ENCODE data around the gene DCTPP1. TPM values are rescaled to one million over a fixed set of nuclear protein-coding genes. Genes with fewer than 3 reads are reported as not detected.

DCTPP1 gene
- total RNA-seq, 1 experiment from 2014 or later, result 109 TPM

GRCh38 chr16:30438835-30439234, 9.0 kb upstream of the DCTPP1 start:
- BruUV-seq (replicated peaks), result no TSS peak
- Histone ChIP-seq H3F3A (ENCODE audit: insufficient read depth, low read depth) (peaks cover 28% of the 10 kb centered on the region), H3K9me2 (ENCODE audit: insufficient read depth) (no peaks in the 10 kb centered on the region), H4K20me1 (ENCODE audit: insufficient read depth) (peaks cover 6% of the 10 kb centered on the region; the same call in 1 of the 2 replicates), H2AFZ (no peak overlapping the region), H3K27me3 (ENCODE audit: insufficient read depth, low read depth) (no peaks in the 10 kb centered on the region), H3K36me3 (ENCODE audit: low read depth) (0 out of 2 replicates have a peak, but pooled peaks cover 6% of the 10 kb centered on the region), H3K9me3 (ENCODE audit: insufficient read depth, low read depth) (no peaks in the 10 kb centered on the region; the same call in 1 of the 2 replicates), H3K27ac (no peak overlapping the region), H3K4me1 (replicated peaks; ENCODE audit: insufficient read depth) (peaks cover 9% of the 10 kb centered on the region; the same call in 1 of the 2 replicates), H3K79me2 (ENCODE audit: low read depth) (peaks cover 7% of the 10 kb centered on the region; the same call in 1 of the 2 replicates), H3K4me2 (no peak overlapping the region), H3K4me3 (no peak overlapping the region)
- intact Hi-C loops (cut with micrococcal nuclease; ENCODE audit: unreplicated experiment), result no loop called here
- TF ChIP-seq, protein P1, sequence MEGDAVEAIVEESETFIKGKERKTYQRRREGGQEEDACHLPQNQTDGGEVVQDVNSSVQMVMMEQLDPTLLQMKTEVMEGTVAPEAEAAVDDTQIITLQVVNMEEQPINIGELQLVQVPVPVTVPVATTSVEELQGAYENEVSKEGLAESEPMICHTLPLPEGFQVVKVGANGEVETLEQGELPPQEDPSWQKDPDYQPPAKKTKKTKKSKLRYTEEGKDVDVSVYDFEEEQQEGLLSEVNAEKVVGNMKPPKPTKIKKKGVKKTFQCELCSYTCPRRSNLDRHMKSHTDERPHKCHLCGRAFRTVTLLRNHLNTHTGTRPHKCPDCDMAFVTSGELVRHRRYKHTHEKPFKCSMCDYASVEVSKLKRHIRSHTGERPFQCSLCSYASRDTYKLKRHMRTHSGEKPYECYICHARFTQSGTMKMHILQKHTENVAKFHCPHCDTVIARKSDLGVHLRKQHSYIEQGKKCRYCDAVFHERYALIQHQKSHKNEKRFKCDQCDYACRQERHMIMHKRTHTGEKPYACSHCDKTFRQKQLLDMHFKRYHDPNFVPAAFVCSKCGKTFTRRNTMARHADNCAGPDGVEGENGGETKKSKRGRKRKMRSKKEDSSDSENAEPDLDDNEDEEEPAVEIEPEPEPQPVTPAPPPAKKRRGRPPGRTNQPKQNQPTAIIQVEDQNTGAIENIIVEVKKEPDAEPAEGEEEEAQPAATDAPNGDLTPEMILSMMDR (conservative IDR thresholded peaks at IDR 0.05), result no peak
- no peak for TF ChIP-seq EZH2 (IDR thresholded peaks at IDR 0.05; ENCODE audit: low read depth)
- CTCF ChIA-PET, result interaction anchor here (0.6 kb wide), 1 partner anchor 98 kb away, joined by 4 read pairs; no protein-coding TSS in a partner anchor
- POLR2A ChIA-PET (ENCODE audit: unreplicated experiment), result interaction anchor here (0.6 to 0.7 kb wide), 2 partner anchors 15 to 31 kb away, joined by 5 to 11 read pairs; partner anchors contain the start of gene ZNF771
- DNase-seq, result no peak

DNA sequence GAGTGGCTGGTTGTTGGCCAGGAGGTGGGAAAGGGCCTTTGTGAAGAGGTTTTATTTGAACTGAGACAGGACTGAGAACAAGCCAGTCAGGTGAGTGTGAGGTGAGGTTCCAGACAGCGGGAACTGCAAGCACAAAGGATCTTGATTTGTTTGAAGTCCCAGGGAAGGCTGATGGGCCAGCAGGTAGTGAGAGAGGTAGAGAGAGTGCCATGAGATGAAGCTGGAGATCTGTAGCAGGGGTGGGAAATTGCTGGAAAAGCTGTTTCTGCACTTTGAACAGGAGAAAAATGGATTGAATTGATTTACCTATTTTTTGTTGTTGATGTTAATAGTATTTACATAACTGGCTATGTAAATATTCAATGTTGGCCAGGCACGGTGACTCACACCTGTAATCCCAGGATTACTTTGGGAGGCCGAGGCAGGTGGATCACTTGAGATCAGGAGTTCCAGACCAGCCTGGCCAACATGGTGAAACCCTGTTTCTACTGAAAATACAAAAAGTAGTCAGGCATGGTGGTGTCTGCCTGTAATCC, 7.7 kb upstream of the DCTPP1 start:
- Histone ChIP-seq H3K79me2 (ENCODE audit: low read depth) (no peaks in the 10 kb centered on the region), H3K36me3 (ENCODE audit: low read depth) (no peaks in the 10 kb centered on the region), H3K4me3 (no peak overlapping the region), H3K4me1 (replicated peaks; ENCODE audit: insufficient read depth) (no peaks in the 10 kb centered on the region), H3K27me3 (ENCODE audit: insufficient read depth, low read depth) (no peaks in the 10 kb centered on the region), H3F3A (ENCODE audit: insufficient read depth, low read depth) (peaks cover 16% of the 10 kb centered on the region), H3K4me2 (no peak overlapping the region), H3K9me2 (ENCODE audit: insufficient read depth) (no peaks in the 10 kb centered on the region), H2AFZ (no peak overlapping the region), H3K27ac (no peak overlapping the region), H3K9me3 (ENCODE audit: insufficient read depth, low read depth) (no peaks in the 10 kb centered on the region), H4K20me1 (ENCODE audit: insufficient read depth) (no peaks in the 10 kb centered on the region)
- DNase-seq, result no peak
- BruUV-seq (replicated peaks), result no TSS peak
- CTCF ChIA-PET, result interaction anchor here (1.2 kb wide), 1 partner anchor 161 kb away, joined by 4 read pairs; no protein-coding TSS in a partner anchor
- intact Hi-C loops (cut with micrococcal nuclease; ENCODE audit: unreplicated experiment), result no loop called here
- no peak for TF ChIP-seq EZH2 (IDR thresholded peaks at IDR 0.05; ENCODE audit: low read depth)
- TF ChIP-seq, protein P1 (conservative IDR thresholded peaks at IDR 0.05), result no peak
- POLR2A ChIA-PET (ENCODE audit: unreplicated experiment), result no interaction called here

DNA sequence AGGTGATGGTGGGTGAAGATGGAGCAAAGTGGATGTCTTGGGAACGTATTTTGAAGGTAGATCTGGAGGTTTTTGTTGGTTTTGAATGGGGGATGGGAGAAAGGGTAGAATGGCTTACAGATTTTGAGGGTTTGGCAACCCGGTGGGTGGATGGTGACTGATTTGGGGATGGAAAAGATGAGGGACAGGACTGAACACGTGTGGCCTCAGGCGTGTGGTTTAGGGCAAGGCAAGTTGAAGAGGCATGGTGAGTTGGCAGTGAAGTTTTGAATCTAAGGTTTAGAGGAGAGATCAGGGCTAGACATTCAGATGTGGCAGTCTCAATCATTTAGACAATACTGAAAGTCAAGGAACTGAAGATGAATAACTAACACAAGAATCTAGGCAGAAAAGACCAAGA, 5.0 kb upstream of the DCTPP1 start:
- Histone ChIP-seq H4K20me1 (ENCODE audit: insufficient read depth) (no peaks in the 10 kb centered on the region), H3K27me3 (ENCODE audit: insufficient read depth, low read depth) (no peaks in the 10 kb centered on the region), H3K79me2 (ENCODE audit: low read depth) (no peaks in the 10 kb centered on the region), H3K4me1 (replicated peaks; ENCODE audit: insufficient read depth) (peaks cover 7% of the 10 kb centered on the region), H3K4me2 (no peak overlapping the region), H3K36me3 (ENCODE audit: low read depth) (no peaks in the 10 kb centered on the region), H3K9me3 (ENCODE audit: insufficient read depth, low read depth) (no peaks in the 10 kb centered on the region), H3K9me2 (ENCODE audit: insufficient read depth) (no peaks in the 10 kb centered on the region), H3K27ac (no peak overlapping the region), H3K4me3 (no peak overlapping the region), H2AFZ (no peak overlapping the region), H3F3A (ENCODE audit: insufficient read depth, low read depth) (peaks cover 18% of the 10 kb centered on the region)
- ChIA-PET CTCF (no interaction called here), POLR2A (ENCODE audit: unreplicated experiment) (interaction anchor here (0.8 kb wide), 1 partner anchor 23 kb away, joined by 8 read pairs; no protein-coding TSS in a partner anchor)
- no TSS peak for BruUV-seq (replicated peaks)
- DNase-seq, result no peak
- intact Hi-C loops (cut with micrococcal nuclease; ENCODE audit: unreplicated experiment), result no loop called here
- TF ChIP-seq EZH2 (IDR thresholded peaks at IDR 0.05; ENCODE audit: low read depth), result no peak

Measured in PC-9 (cell line).